ENCODE measurements around the gene VIT. TPM values are rescaled to one million over a fixed set of nuclear protein-coding genes. Genes with fewer than 3 reads are reported as not detected.

VIT gene
- total and polyA plus RNA-seq, 4 donors = 0.07 to 0.17 (median 0.09) TPM; not detected in 1

- TF ChIP-seq MAX (IDR thresholded peaks at IDR 0.05) (no peak), REST (IDR thresholded peaks at IDR 0.05) (no peak), RXRA (IDR thresholded peaks at IDR 0.05) (no peak), JUND (IDR thresholded peaks at IDR 0.05) (no peak), TAF1 (conservative IDR thresholded peaks at IDR 0.05) (no peak), FOXA2 (IDR thresholded peaks at IDR 0.05) (no peak), RAD21 (IDR thresholded peaks at IDR 0.05) (no peak)
- Histone ChIP-seq H3K27ac (ENCODE audit: low read depth in 1 of 2, low read length in 2 of 2) (no peak overlapping the region), H3K9me3 (ENCODE audit: control insufficient read depth in 4 of 4, low read length in 3 of 4) (peaks cover 0 to 5% (median 1%) of the 10 kb centered on the region in 4 donors), H3K9ac (ENCODE audit: low read depth in 1 of 2, low read length in 2 of 2) (no peak overlapping the region), H3K27me3 (ENCODE audit: control insufficient read depth in 4 of 4, insufficient read depth in 4 of 4, low read length in 3 of 4) (peaks cover 0 to 2% (median 0%) of the 10 kb centered on the region in 4 donors), H3K4me1 (ENCODE audit: control insufficient read depth in 4 of 4, insufficient read depth in 4 of 4, low read length in 3 of 4) (no peaks in the 10 kb centered on the region), H3K4me3 (ENCODE audit: low read depth in 1 of 3, low read length in 3 of 3) (no peak overlapping the region), H3K36me3 (ENCODE audit: control insufficient read depth in 4 of 4, insufficient read depth in 3 of 4, low read depth in 1 of 4, low read length in 3 of 4) (no peaks in the 10 kb centered on the region)
- DNase-seq (ENCODE audit: low spot score) = no peak
- WGBS = 95% methylated on average over 3 of the region's 3 CpGs
These were observed 21.2 kb downstream of the VIT start for GRCh38 chr2:36717603-36718266.

DNA sequence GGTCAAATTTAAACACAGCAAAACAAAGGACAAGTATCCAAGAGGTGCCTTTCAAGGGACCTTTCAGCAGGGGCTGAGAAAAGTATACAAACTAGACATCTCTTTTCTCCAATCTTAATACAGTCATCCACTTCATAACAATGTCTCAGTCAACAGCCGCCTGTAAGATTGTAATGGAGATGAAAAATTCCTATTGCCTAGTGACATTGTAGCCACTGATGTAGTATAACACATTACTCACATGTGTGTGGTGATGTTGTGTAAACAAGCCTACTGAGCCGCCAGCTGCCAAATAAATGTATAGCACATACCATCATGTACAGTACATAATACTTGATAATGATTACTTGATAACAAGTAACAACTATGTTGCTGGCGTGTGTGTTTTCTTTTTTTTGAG, 31.0 kb downstream of the VIT start:
- Histone ChIP-seq H3K27ac (ENCODE audit: low read depth in 1 of 2, low read length in 2 of 2) (no peak overlapping the region), H3K27me3 (ENCODE audit: control insufficient read depth in 4 of 4, insufficient read depth in 4 of 4, low read length in 3 of 4) (peaks cover 0 to 4% (median 1%) of the 10 kb centered on the region in 4 donors), H3K36me3 (ENCODE audit: control insufficient read depth in 4 of 4, insufficient read depth in 3 of 4, low read depth in 1 of 4, low read length in 3 of 4) (no peaks in the 10 kb centered on the region), H3K4me3 (ENCODE audit: low read depth in 1 of 3, low read length in 3 of 3) (no peak overlapping the region), H3K4me1 (ENCODE audit: control insufficient read depth in 4 of 4, insufficient read depth in 4 of 4, low read length in 3 of 4) (no peaks in the 10 kb centered on the region), H3K9me3 (ENCODE audit: control insufficient read depth in 4 of 4, low read length in 3 of 4) (peaks cover 5 to 11% (median 7%) of the 10 kb centered on the region in 4 donors), H3K9ac (ENCODE audit: low read depth in 1 of 2, low read length in 2 of 2) (no peak overlapping the region)
- no peak for TF ChIP-seq JUND (IDR thresholded peaks at IDR 0.05)
- no peak for TF ChIP-seq REST (IDR thresholded peaks at IDR 0.05)
- TF ChIP-seq HNF4A (conservative IDR thresholded peaks at IDR 0.05) = no peak
- no peak for TF ChIP-seq SP1 (IDR thresholded peaks at IDR 0.05)
- no peak for TF ChIP-seq TAF1 (conservative IDR thresholded peaks at IDR 0.05)
- TF ChIP-seq EGR1 (IDR thresholded peaks at IDR 0.05; ENCODE audit: low read depth in 2 of 2) = no peak
- WGBS = 89% methylated on average over 3 of the region's 3 CpGs
- DNase-seq (ENCODE audit: low spot score) = no peak

Data from liver (tissue), 9 donors.